Pancreas (tissue), 10 donors: ENCODE measurements around the gene FAM217B. TPM values are rescaled to one million over a fixed set of nuclear protein-coding genes. Genes with fewer than 3 reads are reported as not detected.

Experiments
- ATAC-seq, 4 donors: fragments of 200-7000 bp; cut with Tn5 transposase; one replicate each; pipeline versions ENCODE4 v1.8.0 to v1.9.1; 2020; ENCODE audit warnings: mild to moderate bottlenecking in 4 of 4, moderate library complexity in 4 of 4
- DNase-seq, 6 donors: peaks; one replicate each; pipeline ENCODE4 v3.0.0-alpha.2; 2020
- FAIRE-seq: peaks from 2 replicates; lab custom pipeline; 2012; peaks lifted over from hg19 to GRCh38; lab: Jason Lieb, UNC
- H3K27ac ChIP-seq, 4 donors: fragments of 200-600 bp; sonication (generic); 1 replicate in 3 of 4; 2 replicates in 1 of 4; pipeline versions ENCODE4 v1.5.0 to v1.8.0; 2020
- H3K27me3 ChIP-seq, 4 donors: fragments of 200-600 bp; one replicate each; pipeline ENCODE4 v1.8.0; 2021
- H3K36me3 ChIP-seq, 3 donors: fragments of 200-600 bp; sonication (generic) in 1 of 3; one replicate each; pipeline versions ENCODE4 v1.5.0 to v1.8.0; 2020 to 2021
- H3K4me1 ChIP-seq, 3 donors: fragments of 200-600 bp; one replicate each; pipeline ENCODE4 v1.8.0; 2021
- H3K4me3 ChIP-seq, 4 donors: fragments of 200-600 bp; sonication (generic) in 2 of 4; one replicate each; pipeline versions ENCODE4 v1.5.0 to v1.8.0; 2020 to 2021
- H3K9me3 ChIP-seq, 4 donors: fragments of 200-600 bp; one replicate each; pipeline ENCODE4 v1.8.0; 2021
- WGBS, 2 donors: extraction: QIAGEN DNeasy Blood & Tissue Kit; methylation state at CpG; one replicate each; pipeline ENCODE4 v1.1.7; 2013; 5-methylcytosine and 5-hydroxymethylcytosine counted together
- intact Hi-C, 3 donors: fragments of 100-400 bp; cut with DNase I; formaldehyde crosslinking; loops; one replicate each; pipeline versions ENCODE4 v1.11.1 to v1.14.2; 2022
- polyA plus RNA-seq, 2 donors: library from polyadenylated mRNA; stranded (reverse); fragments of 200-250 nt; gene quantifications; one replicate each; pipeline ENCODE4 v1.2.3, GENCODE V29; 2013
- total RNA-seq, 6 donors: library from RNA; stranded (reverse); fragmentation: NEBNext Ultra II Directional in 4 of 6; extraction: Animal tissue kit (Norgen Biotek cat#: 25700) in 4 of 6; gene quantifications; one replicate each; pipeline versions ENCODE4 v1.2.1 to v1.2.4, GENCODE V29; 2021 to 2023
- TF ChIP-seq, protein P1 (sequence below), 4 donors: fragments of 200-600 bp; sonication (generic) in 3 of 4; IDR thresholded peaks; one replicate each; pipeline versions ENCODE4 v1.5.0 to v1.8.0; 2021; ENCODE audit warnings: antibody characterized with exemption in 4 of 4
- donor health status: healthy with polysubstance abuse.
- donor health status: DM: no; HTN: no; CAD: no; lungs with moderate emphysema.
- donor health status: DM: no; HTN: no; CAD: no.
- donor health status: control.
- donor health status: control.
- donor health status: Bipolar disorder and iron deficiency.
- donor health status: DM: yes; HTN: yes; CAD: no.
- donor health status: DM: no; HTN: no; CAD: no.
- donor health status: DM: no; HTN: no; CAD: no.
- donor health status: DM: yes; HTN: yes; CAD: no.

Gene FAM217B
- total and polyA plus RNA-seq, 8 donors = 1.4 to 6.6 (median 2.8) TPM

DNA sequence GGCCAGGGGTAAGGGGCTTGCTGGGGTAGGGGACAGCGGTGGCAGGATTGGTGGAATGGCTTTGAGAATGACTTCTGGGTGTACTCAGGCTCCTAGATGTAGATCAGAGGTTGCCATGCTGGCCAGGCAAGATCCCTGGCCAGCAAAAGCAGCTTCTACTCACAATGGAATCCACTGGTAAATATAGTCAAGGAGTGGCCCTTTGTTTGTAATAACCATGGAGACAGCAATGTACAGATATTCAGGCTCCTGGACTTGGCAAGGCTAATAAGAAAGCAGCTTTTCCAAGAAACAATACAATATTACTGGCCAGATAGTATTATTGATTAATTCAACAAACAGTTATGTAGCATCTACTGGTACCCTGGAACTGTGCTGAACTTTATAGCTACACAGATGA lies 55.9 kb downstream of the FAM217B start:
- H3K36me3 ChIP-seq = no peaks in the 10 kb centered on the region
- DNase-seq (no peak), ATAC-seq (no peak), FAIRE-seq (no peak)
- TF ChIP-seq, protein P1, sequence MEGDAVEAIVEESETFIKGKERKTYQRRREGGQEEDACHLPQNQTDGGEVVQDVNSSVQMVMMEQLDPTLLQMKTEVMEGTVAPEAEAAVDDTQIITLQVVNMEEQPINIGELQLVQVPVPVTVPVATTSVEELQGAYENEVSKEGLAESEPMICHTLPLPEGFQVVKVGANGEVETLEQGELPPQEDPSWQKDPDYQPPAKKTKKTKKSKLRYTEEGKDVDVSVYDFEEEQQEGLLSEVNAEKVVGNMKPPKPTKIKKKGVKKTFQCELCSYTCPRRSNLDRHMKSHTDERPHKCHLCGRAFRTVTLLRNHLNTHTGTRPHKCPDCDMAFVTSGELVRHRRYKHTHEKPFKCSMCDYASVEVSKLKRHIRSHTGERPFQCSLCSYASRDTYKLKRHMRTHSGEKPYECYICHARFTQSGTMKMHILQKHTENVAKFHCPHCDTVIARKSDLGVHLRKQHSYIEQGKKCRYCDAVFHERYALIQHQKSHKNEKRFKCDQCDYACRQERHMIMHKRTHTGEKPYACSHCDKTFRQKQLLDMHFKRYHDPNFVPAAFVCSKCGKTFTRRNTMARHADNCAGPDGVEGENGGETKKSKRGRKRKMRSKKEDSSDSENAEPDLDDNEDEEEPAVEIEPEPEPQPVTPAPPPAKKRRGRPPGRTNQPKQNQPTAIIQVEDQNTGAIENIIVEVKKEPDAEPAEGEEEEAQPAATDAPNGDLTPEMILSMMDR (IDR thresholded peaks at IDR 0.05) = no peak
- intact Hi-C loops = no loop called here
- no peaks in the 10 kb centered on the region for H3K4me1 ChIP-seq
- H3K27me3 ChIP-seq = no peaks in the 10 kb centered on the region
- H3K9me3 ChIP-seq = no peaks in the 10 kb centered on the region
- WGBS, 2 donors = 92 to 100% methylated on average over 1 of the region's 1 CpG
- no peak overlapping the region for H3K27ac ChIP-seq
- H3K4me3 ChIP-seq = no peak overlapping the region

DNA sequence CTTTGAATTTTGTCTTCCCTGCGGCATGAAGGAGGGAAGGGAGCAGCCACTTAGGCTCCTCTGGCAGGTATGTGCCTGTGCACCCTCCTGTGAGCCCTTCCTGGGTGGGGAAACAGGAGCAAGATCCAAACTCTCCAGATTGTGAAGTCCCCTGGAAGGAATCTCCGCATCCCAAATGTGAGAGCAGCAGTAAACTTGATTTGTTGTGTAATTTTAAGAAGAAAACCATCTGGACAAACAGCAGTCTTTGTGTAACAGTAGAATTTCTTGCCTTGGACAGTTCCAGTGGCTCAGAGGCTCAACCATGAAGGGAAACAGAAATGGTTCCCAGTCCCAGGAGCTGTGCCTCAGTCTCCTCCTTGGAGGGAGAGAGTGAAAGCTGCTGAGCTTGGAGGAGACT lies 57.7 kb downstream of the FAM217B start:
- no peak for FAIRE-seq
- no peaks in the 10 kb centered on the region for H3K9me3 ChIP-seq
- no peak overlapping the region for H3K4me3 ChIP-seq
- no peaks in the 10 kb centered on the region for H3K27me3 ChIP-seq
- no peak for DNase-seq
- intact Hi-C loops = no loop called here
- TF ChIP-seq, protein P1 (IDR thresholded peaks at IDR 0.05) = no peak
- 92 to 93% methylated on average over 2 of the region's 2 CpGs for WGBS, 2 donors
- no peak for ATAC-seq
- H3K27ac ChIP-seq = no peak overlapping the region
- no peaks in the 10 kb centered on the region for H3K36me3 ChIP-seq
- H3K4me1 ChIP-seq = no peaks in the 10 kb centered on the region

Other genes with a start within 250 kb of the FAM217B start
- gene SYCP2, start 6.8 kb upstream of the FAM217B start, total RNA-seq = 1 to 10 TPM; 1.3 to 4.7 (median 2.5) TPM
- 1 to 10 TPM; 4.0 to 4.4 TPM for gene SYCP2, start 6.8 kb upstream of the FAM217B start, polyA plus RNA-seq
- 1 to 10 TPM; 3.0 to 6.3 (median 4.0) TPM for gene PPP1R3D, start 84 bp upstream of the FAM217B start, total RNA-seq
- gene PPP1R3D, start 84 bp upstream of the FAM217B start, polyA plus RNA-seq = 1 to 10 TPM; 1.4 to 2.6 TPM
- gene CDH26, start 18.0 kb downstream of the FAM217B start, total RNA-seq = under 1 TPM; 0.13 to 0.97 (median 0.42) TPM
- gene CDH26, start 18.0 kb downstream of the FAM217B start, polyA plus RNA-seq = 1 to 10 TPM in 1 of 2 donors, under 1 TPM in 1; 0.89 to 1.1 TPM